Measurements from ENCODE around the gene PXN.

- TF ChIP-seq SUZ12 (IDR thresholded peaks at IDR 0.05; ENCODE audit: extremely low read depth, insufficient read depth, insufficient read length) (no peak), ZNF274 (IDR thresholded peaks at IDR 0.05; ENCODE audit: low read depth, low read length) (no peak), YY1 (IDR thresholded peaks at IDR 0.05; ENCODE audit: insufficient read depth, insufficient read length) (no peak)
Observed at GRCh38 chr12:120223458-120224303, 41.8 kb downstream of the PXN start.
